HG02938 (cell line): ENCODE measurements around the gene TMEM63A.
"Not testable (repeated sequence)": the region's sequence is repeated elsewhere in the genome, so short reads cannot be mapped to it uniquely, and the experiment has no call there.

ENCODE experiments used
- ATAC-seq: cut with Tn5 transposase; IDR thresholded peaks from one replicate; pipeline ENCODE4 v1.9.1; 2021; ENCODE audit warnings: mild to moderate bottlenecking, moderate library complexity; ENCODE audit not compliant: unreplicated experiment

Gene TMEM63A

DNA sequence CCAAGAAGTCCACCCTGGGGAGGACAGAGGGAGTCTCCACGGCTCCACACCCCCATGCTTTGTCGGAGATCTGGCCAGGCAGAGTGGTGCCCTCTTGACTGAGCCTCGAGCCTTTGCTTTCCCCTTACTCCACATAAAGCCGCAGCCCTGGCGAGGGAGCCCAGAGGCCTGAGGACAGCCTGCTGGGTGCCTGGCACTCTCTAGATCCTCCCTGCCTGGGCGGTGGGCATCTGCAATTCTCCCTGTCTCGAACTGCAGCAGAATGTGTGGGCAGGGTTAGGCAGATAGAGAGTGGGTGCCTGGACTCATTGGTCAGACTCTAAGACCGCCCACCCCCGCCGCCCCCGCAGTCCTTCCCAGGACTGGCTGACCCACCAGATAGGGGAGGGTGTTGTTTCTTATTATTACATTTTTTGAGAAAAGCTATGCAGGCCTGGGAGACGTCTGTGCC is 58.3 kb downstream of the TMEM63A start:
- ATAC-seq: no peak

GRCh38 chr1:225822655-225823403 is 59.4 kb downstream of the TMEM63A start:
- no peak for ATAC-seq

DNA sequence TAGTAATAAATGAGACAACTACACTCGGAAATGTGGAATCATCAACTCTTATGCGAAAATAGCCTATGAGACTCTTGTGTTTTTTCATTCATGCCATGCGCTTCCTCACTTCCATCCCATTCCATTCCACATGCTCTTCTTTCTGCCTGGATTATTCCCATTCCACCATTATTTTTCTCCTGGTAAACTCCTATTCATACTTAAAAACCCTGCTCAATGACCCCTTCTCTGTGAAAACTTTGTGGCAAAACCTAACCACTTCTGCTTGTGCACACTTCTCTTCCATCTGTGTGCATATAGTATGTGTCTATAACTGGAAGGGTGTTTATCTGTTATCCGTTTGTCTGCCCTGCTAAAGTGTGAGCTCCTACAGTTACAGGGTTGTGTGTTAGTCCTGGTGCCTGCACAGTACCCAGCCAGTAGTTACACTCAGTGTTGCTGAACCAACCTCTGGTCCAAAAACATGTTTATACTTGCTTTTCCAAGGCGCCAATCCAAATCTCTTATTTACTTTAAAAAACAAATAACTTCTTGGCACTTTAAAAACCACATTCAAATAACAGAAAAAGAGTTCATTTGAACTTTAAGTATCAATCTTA is 61.6 kb downstream of the TMEM63A start:
- ATAC-seq: no peak

DNA sequence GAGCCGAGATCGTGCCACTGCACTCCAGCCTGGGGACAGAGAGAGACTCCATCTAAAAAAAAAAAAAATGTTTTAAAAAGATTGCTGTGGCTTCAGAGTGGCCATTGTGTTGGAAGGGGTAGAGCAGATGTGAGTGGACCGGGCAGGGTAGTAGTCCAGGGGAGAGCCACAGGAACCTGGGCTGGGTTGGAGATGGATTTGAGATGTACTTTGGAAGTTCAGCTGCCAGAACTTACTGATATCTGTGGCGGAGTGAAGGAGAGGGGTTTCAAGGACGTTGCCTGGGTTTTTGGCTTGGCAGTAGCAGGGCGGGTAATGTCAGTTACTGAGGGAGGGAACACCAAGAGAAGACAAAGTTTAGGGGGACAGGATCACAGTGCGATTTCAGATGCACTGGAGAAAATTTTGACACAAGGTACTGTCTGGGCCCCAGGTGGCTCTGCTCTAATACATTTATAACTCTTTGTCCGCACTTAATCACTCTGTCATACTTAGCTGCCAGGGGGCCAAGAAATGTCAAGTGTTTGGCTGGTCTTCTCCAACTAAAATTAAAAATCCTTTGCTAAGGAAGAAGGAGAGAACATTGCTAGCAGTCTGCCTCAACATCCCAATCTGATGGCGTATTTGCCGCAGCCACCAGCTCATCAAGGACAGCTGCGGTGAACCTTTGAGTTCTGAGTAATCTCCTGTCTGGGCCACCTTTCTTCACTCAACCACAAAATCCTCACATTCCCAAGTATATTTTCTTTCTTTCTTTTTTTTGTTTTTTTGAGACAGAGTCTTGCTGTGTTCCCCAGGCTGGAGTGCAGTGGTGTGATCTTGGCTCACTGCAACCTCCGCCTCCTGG is 62.6 kb downstream of the TMEM63A start:
- ATAC-seq: no peak

DNA sequence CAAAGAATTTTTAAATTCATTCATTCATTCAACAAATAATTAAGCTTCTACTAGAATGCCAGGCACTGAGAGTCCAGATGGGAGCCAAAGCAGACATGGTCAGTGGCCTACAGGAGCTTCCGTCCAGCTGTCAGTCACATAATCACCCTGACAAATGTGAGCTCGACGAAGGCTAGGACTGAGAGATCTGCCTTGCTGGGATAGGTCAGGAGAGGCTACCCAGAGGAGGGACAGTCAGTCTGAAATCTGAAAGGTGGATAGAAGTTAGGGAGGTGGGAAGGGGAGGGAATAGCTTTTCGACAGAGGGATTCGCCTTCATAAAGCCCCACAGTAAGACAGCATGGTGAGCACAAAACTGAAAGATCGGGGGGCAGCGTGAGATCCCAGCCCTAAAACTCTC is 64.0 kb downstream of the TMEM63A start:
- no peak for ATAC-seq

GRCh38 chr1:225817611-225818061 is 64.5 kb downstream of the TMEM63A start:
- no peak for ATAC-seq

DNA sequence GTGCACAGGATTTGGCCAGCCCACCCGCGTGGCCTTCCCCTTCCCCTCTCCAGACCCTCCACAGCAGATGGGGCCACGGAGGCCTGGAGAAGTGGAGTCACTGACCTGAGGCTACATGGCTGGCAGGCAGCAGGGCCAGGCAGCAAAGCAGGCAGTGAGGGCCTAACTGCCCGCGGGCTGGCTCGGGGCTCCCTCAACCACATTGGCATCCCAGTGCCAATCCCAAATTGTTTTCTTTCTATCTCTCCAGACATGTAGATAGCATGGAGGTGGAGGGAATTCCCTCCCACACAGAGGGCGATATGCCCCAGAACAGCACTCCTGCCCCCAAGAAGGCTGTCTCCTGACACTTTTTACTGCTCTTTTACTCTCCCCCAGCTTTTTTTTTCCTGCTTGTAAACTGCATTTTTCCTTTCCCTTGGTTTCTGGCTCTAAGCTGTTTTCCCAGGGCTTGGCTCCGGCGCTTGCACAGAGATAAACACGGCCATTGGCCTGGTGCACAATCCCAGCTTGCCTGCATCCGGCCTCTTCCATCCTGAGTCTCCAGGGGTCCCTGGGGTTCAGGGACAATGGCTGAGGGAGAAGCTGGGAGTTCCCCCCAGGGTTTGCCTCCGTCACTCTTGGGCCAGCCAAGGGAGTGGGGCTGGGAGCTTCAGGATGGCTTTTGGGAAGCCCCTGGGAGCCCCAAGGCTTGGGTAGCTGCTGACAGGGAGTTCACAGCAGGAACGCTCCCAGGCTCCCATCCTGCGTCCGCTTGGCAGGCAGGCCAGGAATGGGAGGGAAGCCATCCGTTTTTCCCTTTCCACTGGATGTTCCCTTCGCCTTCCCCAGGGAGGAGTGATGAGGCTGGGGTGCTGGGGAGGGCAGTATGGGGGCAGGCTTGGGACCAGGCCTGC is 65.3 kb downstream of the TMEM63A start:
- no peak for ATAC-seq

DNA sequence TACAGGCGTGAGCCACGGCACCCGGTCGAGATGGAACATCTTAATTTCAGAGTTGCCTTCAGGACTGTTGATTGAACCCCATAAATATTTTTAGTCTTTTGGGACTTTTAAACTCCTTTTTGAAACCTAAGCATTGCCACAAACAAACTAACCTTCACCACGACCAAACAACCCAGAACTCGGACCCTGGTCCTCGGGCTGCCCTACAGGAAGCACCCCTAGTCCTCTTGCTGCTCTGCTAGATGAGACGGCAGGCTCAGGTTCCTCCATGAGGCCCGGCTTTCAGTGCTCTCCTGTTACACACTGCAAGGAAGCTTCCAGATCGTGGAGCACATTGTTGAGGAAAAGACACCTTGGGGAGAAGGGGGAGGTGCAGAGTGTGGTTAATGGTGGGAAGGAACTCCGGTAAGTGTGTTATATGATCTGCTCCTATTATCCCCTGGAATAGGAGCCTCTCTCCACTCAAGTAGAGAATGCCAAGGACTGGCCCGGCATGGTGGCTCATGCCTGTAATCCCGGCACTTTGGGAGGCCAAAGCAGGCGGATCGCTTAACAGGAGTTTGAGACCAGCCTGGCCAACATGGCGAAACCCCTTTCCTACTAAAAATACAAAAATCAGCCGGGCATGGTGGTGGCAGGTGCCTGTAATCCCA is 66.5 kb downstream of the TMEM63A start:
- ATAC-seq: no peak

GRCh38 chr1:225815090-225815489 is 67.1 kb downstream of the TMEM63A start:
- ATAC-seq: not testable (repeated sequence)

GRCh38 chr1:225814381-225814780 is 67.8 kb downstream of the TMEM63A start:
- no peak for ATAC-seq

DNA sequence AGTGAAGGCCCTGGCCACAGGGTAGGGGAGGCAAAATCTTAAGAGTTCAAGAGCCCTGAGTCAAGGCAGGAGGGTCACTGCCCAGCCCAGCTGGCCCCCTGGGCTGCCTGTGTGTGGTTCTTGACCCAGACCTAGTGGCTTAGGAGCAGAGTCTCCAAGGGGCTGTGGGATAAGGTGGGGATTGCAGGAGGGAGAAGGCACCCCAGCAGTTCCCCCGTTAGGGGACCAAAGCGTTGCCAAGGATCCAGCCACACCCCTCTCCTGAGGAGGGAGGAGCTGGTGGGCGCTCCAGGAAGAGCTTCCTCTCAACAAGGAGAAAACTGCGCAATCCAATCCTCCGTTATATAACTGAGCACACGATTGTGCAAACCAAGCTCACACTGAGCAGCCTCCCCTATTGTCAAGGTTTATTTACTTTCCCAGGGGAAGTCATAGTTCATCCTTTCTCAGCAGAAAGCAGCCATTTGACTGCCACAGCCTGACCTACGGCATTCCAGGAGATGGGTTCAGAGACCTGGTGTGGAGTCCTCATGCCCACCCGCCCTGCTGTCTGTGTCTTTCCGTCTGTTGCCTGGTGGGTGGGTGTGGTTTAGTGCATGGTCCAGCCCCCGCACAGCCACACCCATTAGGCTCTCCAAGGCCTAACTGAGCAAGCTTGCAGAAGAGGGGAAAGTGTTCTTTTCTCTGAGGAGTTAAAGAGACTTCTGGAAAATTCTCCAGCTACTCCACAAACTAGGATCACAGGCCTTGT is 68.8 kb downstream of the TMEM63A start:
- ATAC-seq: no peak

GRCh38 chr1:225812488-225813213 is 69.5 kb downstream of the TMEM63A start:
- ATAC-seq: no peak

- no peak for ATAC-seq
Observed at GRCh38 chr1:225811622-225812487, 70.3 kb downstream of the TMEM63A start.

DNA sequence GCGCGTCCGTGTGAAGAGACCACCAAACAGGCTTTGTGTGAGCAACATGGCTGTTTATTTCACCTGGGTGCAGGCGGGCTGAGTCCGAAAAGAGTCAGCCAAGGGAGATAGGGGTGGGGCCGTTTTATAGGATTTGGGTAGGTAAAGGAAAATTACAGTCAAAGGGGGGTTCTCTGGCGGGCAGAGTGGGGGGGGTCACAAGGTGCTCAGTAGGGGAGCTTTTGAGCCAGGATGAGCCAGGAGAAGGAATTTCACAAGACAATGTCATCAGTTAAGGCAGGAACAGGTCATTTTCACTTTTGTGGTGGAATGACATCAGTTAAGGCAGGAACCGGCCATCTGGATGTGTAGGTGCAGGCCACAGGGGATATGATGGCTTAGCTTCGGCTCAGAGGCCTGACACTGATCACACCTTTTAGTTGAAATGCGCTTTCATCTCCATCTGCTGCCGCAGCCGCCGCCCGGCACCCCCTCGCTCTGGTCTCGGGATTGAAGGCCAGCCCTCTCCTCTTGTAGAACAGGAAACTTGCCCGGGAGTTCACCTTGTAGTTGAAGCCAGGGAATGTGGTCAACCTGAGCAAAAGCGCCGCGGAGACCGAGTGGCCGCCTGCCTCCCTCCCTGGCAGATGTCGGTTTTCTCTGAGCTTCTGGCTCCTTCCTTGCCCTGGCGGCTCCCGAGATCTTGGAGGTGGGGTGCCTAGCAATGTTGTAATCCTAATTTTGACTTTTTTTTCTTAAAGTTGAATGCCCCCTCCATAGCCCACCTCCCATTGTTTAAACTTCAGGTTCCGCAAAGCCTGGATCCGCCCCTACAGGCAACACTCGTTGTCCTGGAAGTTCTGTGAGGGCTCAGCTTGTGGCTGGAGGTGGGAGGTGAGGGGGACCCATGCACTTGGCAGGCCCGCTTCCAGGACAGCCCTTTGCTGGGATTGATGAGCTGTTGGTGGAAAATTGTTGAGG is 71.3 kb downstream of the TMEM63A start:
- ATAC-seq: not testable (repeated sequence)

- ATAC-seq: peak; percentile 92
Observed at GRCh38 chr1:225809842-225810578, 72.2 kb downstream of the TMEM63A start, which contains the start of gene EPHX1. Gene EPHX1 (plus strand): TSS chr1:225810124. CDS start chr1:225828730, 18,606 bp downstream.

- no peak for ATAC-seq
Observed at GRCh38 chr1:225808136-225808535, 74.0 kb downstream of the TMEM63A start.
